Mesodermal cell (in vitro differentiated cells): ENCODE results near the gene ALKBH5.
A peak's percentile ranks its signal among the peaks of the same experiment; 100 is the strongest.

Source experiments
- H3K27ac ChIP-seq: 2 replicates; pipeline ENCODE4 v1.7.0; 2013; ENCODE audit warnings: mild to moderate bottlenecking, low read depth, low read length, moderate library complexity; ENCODE audit not compliant: severe bottlenecking
- H3K36me3 ChIP-seq: 2 replicates; pipeline ENCODE4 v1.7.1; 2013; ENCODE audit warnings: mild to moderate bottlenecking, low read length, moderate library complexity; ENCODE audit not compliant: control insufficient read depth, insufficient read depth
- H3K4me1 ChIP-seq: one replicate; pipeline ENCODE4 v1.7.1; 2013; ENCODE audit warnings: mild to moderate bottlenecking, low read length; ENCODE audit not compliant: insufficient read depth, control insufficient read depth, poor library complexity, severe bottlenecking
- H3K4me3 ChIP-seq: 2 replicates; pipeline ENCODE4 v1.7.0; 2013; ENCODE audit warnings: low read length, control low read depth, mild to moderate bottlenecking; ENCODE audit not compliant: insufficient read depth, poor library complexity, severe bottlenecking; ENCODE audit errors: extremely low read depth
- H3K9me3 ChIP-seq: 2 replicates; pipeline ENCODE4 v1.7.1; 2013; ENCODE audit warnings: mild to moderate bottlenecking, low read length, moderate library complexity; ENCODE audit not compliant: control insufficient read depth
- WGBS, 2 experiments: methylation state at CpG; one replicate each; pipeline ENCODE4 v1.1.5; 2013; ENCODE audit warnings: missing lambda C conversion rate in 2 of 2; ENCODE audit not compliant: insufficient coverage in 2 of 2; 5-methylcytosine and 5-hydroxymethylcytosine counted together

ALKBH5 gene

GRCh38 chr17:18186627-18186982 is 3.0 kb downstream of the ALKBH5 start:
- Histone ChIP-seq H3K4me3 (peak overlapping the region; percentile 80), H3K9me3 (no peaks in the 10 kb centered on the region), H3K36me3 (peaks cover 61% of the 10 kb centered on the region), H3K27ac (no peak overlapping the region), H3K4me1 (peaks cover 21% of the 10 kb centered on the region)
- 86% methylated on average over 1 of the region's 1 CpG; no CpG with 5 or more reads in 1 of the 2 experiments for WGBS, 2 experiments

DNA sequence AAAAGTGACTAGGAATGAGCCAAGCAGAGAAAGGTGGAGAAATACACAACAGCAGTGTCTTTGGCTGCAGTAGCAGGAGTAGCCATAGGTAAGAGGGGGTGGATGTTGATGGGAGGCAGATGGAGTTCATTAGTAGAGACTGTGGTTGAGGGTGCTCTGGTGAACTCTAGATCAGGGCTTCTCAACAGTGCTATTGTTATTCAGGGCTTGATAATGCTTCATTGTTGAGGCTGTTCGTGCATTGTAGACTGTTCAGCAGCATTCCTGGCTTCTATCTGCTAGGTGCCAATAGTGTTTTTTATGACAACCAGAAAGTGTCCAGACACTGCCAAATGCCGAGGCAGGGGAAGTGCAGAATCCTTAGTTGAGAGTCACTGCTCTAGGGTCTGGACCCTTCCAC is 3.6 kb downstream of the ALKBH5 start:
- 86 to 90% methylated on average over 1 to 2 of the region's 2 CpGs for WGBS, 2 experiments
- Histone ChIP-seq H3K9me3 (no peaks in the 10 kb centered on the region), H3K4me1 (peaks cover 21% of the 10 kb centered on the region), H3K4me3 (peak overlapping the region; percentile 80), H3K36me3 (peaks cover 68% of the 10 kb centered on the region), H3K27ac (no peak overlapping the region)

DNA sequence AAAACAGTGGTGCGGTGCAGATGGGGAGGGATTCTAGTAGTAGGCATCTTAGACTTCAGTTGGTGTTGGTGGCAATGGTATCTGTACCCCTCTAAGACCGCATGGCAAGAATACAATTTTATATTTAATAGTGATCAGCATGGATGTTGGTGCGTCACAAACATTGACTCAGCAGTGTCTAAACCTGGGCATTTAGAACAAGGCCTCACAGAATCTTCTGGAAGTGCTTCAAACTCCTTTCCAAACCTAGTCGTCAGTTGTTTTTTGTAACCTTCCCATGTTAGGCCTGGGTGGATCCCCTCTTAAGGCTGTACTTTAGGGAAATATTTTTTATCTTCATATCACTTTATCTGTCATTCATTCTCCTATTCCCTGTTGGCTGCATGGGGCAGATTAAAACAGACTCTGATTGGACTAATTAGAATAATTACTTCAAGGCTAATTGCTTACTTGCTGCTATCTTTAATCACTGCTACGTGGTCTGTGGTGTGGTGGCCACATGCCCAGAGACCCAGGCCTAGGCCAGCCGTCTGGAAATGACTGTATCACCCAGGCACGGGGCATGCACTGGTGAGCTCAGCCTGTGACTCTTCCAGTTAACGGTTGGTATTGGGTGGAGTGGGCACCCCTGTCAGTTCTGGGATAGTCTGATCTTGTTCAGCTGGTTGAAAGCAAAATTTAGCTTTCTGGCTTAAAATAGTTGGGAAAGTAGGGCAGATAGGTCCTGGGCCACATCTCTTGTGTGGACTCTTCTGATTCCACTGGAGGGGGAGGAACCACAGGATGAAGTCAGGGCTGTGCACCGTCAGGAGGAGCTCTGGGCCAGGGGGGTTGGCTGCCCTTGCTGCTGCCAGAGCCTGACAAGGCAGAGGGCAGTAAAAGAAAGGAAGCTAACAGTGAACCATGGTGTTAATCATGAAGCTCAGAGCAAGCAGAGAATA is 4.5 kb downstream of the ALKBH5 start:
- Histone ChIP-seq H3K9me3 (no peaks in the 10 kb centered on the region), H3K36me3 (peaks cover 76% of the 10 kb centered on the region), H3K4me3 (no peak overlapping the region), H3K27ac (no peak overlapping the region), H3K4me1 (peaks cover 21% of the 10 kb centered on the region)
- 95 to 96% methylated on average over 6 to 8 of the region's 9 CpGs for WGBS, 2 experiments

GRCh38 chr17:18190628-18191235 is 7.1 kb downstream of the ALKBH5 start:
- WGBS, 2 experiments, result 100% methylated on average over 2 of the region's 3 CpGs
- no peaks in the 10 kb centered on the region for H3K9me3 ChIP-seq
- H3K4me1 ChIP-seq, result peaks cover 20% of the 10 kb centered on the region
- no peak overlapping the region for H3K27ac ChIP-seq
- peaks cover 97% of the 10 kb centered on the region for H3K36me3 ChIP-seq
- no peak overlapping the region for H3K4me3 ChIP-seq

GRCh38 chr17:18191236-18191667 is 7.6 kb downstream of the ALKBH5 start:
- 81 to 100% methylated on average over 2 to 3 of the region's 3 CpGs for WGBS, 2 experiments
- no peak overlapping the region for H3K4me3 ChIP-seq
- no peak overlapping the region for H3K27ac ChIP-seq
- peaks cover 15% of the 10 kb centered on the region for H3K4me1 ChIP-seq
- H3K9me3 ChIP-seq, result no peaks in the 10 kb centered on the region
- H3K36me3 ChIP-seq, result peaks cover 97% of the 10 kb centered on the region

- no peaks in the 10 kb centered on the region for H3K9me3 ChIP-seq
- H3K4me3 ChIP-seq, result no peak overlapping the region
- H3K4me1 ChIP-seq, result peaks cover 12% of the 10 kb centered on the region
- peaks cover 98% of the 10 kb centered on the region for H3K36me3 ChIP-seq
- no peak overlapping the region for H3K27ac ChIP-seq
- 80% methylated on average over 1 of the region's 2 CpGs; no CpG with 5 or more reads in 1 of the 2 experiments for WGBS, 2 experiments
Observed at GRCh38 chr17:18191967-18192366, 8.3 kb downstream of the ALKBH5 start.

DNA sequence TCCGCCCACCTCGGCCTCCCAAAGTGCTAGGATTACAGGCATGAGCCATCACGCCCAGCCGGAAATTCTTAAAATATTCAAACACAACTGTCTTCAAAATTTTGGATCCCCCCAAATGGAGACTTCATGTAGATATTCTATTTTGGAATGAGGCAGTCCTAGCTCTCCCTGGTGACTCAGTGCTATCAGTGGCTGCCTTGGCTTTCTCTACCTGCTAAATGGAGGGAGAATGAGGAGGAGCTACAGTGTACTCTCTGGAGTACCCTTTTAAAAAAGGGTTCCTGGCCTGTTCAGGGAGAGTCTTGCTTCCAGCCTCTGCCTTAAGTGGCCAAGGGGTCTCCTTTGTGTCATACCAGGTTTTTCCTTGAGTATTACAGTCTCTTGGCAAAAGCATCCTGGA is 10.8 kb downstream of the ALKBH5 start:
- H3K9me3 ChIP-seq, result no peaks in the 10 kb centered on the region
- H3K27ac ChIP-seq, result no peak overlapping the region
- no peaks in the 10 kb centered on the region for H3K4me1 ChIP-seq
- H3K36me3 ChIP-seq, result peaks cover 98% of the 10 kb centered on the region
- H3K4me3 ChIP-seq, result no peak overlapping the region
- WGBS, 2 experiments, result 100% methylated on average over 2 of the region's 4 CpGs; no CpG with 5 or more reads in 1 of the 2 experiments

DNA sequence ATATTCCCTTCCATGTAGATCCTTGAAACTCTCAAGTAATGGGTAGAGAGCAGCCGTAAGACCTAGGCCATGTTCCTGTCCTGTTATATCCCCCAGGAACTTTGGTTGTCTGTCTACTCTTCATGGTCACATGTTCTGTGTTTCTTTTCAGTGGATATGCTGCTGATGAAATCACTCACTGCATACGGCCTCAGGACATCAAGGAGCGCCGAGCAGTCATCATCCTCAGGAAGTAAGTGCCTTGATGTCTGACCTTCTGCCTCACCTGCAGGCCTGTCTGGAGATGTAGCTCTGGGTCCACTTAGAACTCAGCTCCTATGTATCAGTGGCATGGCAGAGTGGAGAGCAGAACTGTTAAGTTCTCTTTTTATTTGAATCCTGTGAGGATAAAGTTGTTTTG is 11.2 kb downstream of the ALKBH5 start:
- 98 to 100% methylated on average over 3 to 4 of the region's 4 CpGs for whole genome bisulfite sequencing, 2 experiments
- no peak overlapping the region for H3K4me3 ChIP-seq
- H3K36me3 ChIP-seq, result peaks cover 96% of the 10 kb centered on the region
- H3K4me1 ChIP-seq, result no peaks in the 10 kb centered on the region
- no peak overlapping the region for H3K27ac ChIP-seq
- no peaks in the 10 kb centered on the region for H3K9me3 ChIP-seq

DNA sequence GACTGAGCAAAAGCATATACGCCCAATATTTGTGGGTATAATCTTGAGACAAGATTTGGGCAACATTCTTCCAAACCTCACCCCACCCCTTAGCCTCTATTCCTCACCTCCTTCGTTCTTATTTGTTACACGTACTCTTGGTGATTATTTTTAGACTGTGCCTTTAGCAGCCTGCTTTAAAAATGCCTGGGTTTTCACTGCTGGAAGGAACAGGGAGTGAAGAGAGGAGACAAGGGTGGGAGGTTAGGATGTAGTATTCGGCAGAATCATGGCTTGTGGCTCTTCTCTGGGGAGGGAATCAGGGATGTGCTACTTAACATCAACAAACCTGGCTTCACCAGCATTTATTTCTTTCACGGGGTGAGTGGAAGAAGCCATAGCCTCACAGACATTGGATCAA is 11.6 kb downstream of the ALKBH5 start:
- 86 to 100% methylated on average over 1 of the region's 5 CpGs for WGBS, 2 experiments
- no peaks in the 10 kb centered on the region for H3K4me1 ChIP-seq
- H3K9me3 ChIP-seq, result no peaks in the 10 kb centered on the region
- H3K27ac ChIP-seq, result no peak overlapping the region
- H3K36me3 ChIP-seq, result peaks cover 95% of the 10 kb centered on the region
- no peak overlapping the region for H3K4me3 ChIP-seq

GRCh38 chr17:18197535-18198194 is 14.0 kb downstream of the ALKBH5 start:
- 87 to 94% methylated on average over 3 of the region's 3 CpGs for WGBS, 2 experiments

More at GRCh38 chr17:18197535-18198194, 14.0 kb downstream of the ALKBH5 start:
- Histone ChIP-seq H3K36me3 (peaks cover 91% of the 10 kb centered on the region), H3K4me1 (no peaks in the 10 kb centered on the region), H3K27ac (no peak overlapping the region), H3K4me3 (no peak overlapping the region), H3K9me3 (no peaks in the 10 kb centered on the region)
